Embryonic facial prominence (tissue), 1 donor: ENCODE data around the gene SETD4.
"Not testable (repeated sequence)": the region's sequence is repeated elsewhere in the genome, so short reads cannot be mapped to it uniquely, and the experiment has no call there.

Source experiments
- DNase-seq: peaks from one replicate; pipeline ENCODE4 v3.0.0-alpha.2; 2016; ENCODE audit errors: extremely low spot score

The SETD4 gene

DNA sequence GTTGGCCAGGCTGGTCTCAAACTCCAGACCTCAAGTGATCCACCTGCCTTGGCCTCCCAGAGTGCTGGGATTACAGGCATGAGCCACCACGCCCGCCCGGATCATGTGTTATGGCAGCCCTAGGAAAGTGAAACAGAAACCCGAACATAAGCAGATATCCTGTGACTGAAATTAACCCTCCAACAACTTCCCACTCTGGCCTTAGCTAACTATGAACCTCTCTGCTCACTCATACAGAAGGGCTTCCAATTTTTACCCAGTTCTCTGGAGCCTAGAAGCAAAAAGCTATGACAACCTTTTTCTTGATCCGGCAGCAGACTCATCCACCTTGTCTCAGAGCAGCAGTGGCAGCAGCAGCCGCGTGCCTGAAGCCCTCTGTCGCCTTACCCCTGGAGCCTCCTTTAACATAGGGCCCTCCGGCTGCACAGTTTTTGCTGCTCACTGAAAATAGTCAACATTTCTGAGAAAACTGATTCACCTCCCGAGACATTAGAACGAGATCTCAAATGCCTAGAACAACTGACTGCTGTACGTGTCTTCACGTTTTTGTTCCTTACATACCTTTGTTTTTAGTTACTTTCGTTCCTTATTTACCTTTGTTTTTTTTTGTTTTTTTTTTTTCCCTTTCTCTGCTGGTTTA, 18.8 kb upstream of the SETD4 start:
- DNase-seq: no peak

DNA sequence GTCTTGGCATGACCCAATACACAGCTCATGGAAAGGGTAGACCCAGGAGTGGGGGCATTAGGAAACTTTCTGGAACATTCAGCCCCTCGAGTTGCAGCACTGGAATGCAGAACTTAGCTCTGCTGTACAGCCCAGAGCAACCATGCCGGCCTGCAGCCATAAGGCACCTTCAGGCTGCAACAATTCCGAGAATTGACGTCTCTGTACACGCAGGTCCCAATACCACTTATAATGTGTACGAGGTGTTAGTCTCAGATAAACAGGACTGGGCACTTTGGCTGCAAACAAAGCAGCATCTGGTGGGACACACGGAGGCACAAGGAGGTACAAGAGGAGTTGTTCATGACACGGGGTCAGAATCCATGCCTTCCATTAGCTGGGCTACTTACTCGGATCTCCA, 17.4 kb upstream of the SETD4 start:
- no peak for DNase-seq

DNA sequence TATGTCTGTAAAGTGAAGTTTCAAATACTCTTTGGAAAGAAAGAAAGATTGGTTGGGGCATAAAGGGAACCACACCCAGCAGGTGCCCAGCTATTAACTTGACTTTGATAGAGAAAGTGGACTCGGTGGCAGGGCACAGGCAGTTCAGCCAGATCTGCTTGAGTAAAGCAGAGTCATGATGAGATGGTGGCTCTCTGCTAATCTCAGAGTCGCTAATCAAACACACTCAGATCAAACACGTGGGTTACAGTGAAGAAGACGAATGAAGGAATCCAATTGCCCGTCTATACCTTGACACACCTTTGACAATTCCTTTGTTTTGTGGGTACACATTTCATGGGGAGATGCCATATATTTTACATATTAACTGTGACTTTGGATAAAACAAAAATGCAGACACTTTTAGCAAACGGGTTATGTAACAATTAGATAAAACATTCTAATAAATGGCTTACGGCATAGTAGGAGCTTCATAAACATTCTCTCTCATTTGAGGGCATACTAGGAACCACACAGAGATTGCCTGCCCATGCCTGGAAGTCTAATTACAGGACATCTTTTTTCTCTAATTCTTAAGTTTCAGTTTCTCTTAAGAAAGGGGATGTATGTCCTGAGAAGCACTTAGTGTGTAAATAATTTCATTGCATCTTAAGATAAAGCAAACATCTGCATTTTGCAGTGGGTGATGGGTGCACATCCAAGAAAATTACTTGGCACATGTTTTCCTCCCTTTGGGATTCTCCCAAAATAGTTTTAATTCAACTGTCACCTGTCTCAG, 16.7 kb upstream of the SETD4 start:
- DNase-seq: no peak

DNA sequence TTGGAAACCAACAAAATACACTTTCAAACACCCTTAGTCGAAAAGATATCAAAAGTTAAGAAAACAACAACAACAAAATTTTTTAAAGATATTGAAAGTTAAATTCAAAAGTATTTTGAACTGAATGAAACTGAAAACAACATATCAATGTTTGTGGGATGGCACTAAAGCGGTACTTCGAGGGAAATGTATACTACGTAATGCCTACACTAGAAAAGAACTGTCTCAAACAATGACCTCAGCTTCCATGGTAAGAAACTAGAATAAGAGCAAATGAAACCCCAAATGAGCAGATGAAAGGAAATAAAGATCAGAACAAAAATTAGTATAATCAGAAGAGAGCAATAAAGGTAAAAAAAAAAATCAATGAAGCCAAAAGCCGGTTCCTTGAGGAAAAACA, 15.6 kb upstream of the SETD4 start:
- no peak for DNase-seq

DNA sequence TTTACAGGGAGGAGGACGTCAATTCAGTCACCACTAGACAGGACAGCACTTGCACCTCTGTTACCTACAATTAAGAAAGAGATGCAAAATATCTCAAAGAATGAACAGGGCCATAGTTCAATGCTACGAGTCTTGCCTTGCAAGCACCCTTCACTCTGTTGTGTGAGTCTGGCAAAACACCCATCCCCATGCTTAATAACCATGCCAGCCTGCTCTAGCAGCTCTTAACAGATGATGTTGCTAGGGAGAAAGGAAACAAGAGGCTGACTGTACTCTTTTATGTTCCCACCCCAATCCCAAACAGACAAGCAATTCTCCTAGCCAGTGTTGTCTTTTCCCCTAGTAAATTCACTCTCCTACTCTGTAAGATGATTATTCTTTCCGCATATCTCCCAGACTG, 14.8 kb upstream of the SETD4 start:
- DNase-seq: no peak

DNA sequence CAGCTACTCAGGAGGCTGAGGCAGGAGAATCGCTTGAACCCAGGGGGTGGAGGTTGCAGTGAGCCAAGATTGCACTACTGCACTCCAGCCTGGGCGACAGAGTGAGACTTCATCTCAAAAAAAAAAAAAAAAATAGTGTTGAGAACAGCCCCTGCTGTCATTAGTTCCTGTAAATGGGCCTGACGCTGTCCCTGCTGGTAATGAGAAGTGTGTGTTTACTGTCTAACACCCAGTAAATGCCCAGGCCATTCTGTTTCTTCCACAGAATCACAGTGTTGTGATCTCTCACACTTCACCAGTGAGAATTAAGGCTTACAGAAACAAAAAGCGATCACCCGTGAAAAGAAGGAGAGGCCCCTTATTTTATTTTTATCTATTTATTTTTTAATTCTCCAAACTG, 13.6 kb upstream of the SETD4 start:
- DNase-seq: not testable (repeated sequence)

DNA sequence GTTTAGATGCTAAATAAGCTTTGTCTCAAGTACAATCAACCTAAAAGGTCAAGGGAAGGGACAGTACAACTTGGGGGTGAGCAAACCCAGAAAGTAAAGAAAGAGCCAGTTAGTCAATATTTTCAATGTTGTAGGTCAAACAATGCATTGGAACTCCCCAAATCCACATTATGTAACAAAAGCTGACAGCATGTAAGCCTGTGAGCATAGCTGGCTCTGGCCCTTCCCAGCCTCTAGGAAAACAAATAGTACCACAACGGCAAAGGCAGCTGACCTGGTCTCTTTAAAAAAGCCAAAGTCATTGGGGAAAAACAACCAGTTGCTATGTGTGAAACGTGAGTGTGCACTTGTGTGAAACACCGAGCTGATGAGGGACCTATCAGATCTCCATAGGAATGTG, 12.9 kb upstream of the SETD4 start:
- DNase-seq: no peak

DNA sequence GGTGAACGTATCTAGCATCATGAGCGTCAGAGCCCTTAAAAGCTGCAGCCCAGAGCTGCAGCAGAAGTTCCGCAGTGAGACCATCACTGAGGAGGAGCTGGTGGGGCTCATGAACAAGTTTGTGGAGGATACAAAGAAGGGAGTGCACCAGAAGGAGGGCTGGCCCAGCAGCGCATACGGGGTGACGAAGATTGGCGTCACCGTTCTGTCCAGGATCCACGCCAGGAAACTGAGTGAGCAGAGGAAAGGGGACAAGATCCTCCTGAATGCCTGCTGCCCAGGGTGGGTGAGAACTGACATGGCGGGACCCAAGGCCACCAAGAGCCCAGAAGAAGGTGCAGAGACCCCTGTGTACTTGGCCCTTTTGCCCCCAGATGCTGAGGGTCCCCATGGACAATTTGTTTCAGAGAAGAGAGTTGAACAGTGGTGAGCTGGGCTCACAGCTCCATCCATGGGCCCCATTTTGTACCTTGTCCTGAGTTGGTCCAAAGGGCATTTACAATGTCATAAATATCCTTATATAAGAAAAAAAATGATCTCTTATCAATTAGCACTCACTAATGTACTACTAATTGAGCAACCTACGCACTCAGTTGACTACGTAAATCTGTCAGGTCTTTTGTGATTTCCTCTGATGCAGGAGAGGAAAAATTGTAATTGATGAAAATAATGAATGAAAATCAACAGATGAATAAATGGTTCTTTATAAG, 12.3 kb upstream of the SETD4 start:
- DNase-seq: no peak

DNA sequence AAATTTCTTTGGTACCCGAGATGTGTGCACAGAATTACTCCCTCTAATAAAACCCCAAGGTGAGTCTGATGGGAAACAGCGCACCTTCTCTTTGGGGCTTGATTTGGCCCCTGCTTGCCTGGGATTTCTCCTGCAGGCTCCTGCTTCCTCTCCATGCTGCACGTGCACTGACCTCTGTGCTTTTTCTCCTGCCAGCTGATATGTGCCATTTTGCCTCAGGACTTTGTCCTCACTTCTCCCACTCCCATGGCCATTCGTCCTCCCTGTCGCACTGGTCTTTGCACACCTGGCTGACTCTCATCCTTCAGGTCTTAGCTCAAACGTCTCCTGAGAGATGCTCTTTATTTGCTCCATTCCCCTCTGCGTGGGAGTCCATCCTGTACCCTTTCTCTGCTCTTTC, 10.7 kb upstream of the SETD4 start:
- no peak for DNase-seq

DNA sequence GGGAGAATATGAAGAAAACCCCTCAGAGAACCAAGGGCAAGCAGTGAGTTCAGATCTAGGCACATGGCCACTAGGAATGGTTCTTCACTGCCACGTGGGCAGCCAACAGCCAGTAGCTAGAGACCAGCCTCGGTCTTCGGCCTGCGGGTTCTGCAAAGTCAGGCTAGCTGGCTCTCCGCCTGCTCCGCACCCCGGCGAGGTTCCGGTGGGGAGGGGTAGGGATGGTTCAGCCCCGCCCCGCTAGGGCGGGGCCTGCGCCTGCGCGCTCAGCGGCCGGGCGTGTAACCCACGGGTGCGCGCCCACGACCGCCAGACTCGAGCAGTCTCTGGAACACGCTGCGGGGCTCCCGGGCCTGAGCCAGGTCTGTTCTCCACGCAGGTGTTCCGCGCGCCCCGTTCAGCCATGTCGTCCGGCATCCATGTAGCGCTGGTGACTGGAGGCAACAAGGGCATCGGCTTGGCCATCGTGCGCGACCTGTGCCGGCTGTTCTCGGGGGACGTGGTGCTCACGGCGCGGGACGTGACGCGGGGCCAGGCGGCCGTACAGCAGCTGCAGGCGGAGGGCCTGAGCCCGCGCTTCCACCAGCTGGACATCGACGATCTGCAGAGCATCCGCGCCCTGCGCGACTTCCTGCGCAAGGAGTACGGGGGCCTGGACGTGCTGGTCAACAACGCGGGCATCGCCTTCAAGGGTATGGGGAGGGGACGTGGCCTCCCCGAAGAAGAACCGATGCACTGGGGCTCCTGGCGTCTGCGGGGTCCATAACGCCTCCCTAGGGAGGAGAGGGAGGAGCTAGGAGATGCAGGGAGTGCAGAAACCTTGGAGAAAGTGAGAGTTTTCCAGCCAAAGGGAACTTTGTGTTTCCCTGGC, 9.6 kb upstream of the SETD4 start, which contains the start of gene CBR1:
Gene CBR1 (plus strand): TSS at position 312 of the 871 bp plus-strand sequence. CDS start 92 bp downstream, at position 404.
- peak; percentile 37 for DNase-seq

DNA sequence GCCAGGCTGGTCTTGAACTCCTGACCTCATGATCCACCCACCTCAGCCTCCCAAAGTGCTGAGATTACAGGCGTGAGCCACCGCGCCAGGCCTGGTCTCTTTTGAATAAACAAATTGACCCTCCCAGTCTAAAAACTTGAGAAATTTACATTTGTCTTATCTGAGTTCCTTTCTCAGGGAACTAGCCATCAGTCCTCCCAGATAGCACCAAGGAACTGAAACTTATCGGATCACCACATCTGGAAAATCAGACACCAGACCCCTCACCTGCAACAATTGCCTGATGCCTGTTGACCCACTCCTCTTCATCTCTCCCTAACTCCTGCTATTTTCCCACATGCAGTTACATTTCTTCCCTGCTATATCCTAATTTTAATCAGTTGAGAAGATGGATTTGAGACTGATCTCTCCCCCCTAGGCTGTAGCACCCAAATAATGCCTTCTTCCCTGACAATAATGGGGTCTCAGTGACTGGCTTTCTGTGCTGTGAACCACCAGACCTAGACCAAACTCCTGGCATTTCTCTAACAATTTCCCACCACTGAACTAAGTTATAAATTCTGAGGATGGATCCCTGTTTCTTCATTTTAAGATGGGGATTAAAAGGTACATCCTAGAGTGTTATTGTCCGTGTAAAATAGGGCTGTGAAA, 8.5 kb upstream of the SETD4 start:
- no peak for DNase-seq

DNA sequence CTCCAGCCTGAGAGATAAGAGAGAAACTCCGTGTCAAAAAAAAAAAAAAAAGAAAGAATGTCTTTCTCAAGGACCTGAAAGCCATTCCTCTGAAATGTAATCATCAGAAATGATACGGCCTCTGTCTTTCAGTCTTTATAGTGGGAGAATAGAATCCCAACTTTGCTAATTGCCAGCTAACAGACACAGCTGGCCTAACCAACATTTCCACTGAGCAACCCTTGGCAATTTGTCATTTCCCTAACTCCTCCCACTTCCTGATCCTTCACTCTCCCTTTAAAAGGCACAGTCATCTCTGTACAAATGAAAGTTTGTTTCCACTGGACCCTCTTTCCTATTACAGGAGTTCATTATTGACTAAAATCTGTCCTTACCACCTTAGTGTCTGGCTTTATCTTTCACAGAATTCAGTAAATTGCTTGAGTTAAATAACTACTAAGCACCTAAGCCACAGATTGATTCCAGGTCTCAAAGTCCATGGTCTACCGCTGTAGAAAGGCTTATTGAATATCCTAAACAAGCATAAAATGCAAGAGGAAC, 5.2 kb upstream of the SETD4 start:
- no peak for DNase-seq

DNA sequence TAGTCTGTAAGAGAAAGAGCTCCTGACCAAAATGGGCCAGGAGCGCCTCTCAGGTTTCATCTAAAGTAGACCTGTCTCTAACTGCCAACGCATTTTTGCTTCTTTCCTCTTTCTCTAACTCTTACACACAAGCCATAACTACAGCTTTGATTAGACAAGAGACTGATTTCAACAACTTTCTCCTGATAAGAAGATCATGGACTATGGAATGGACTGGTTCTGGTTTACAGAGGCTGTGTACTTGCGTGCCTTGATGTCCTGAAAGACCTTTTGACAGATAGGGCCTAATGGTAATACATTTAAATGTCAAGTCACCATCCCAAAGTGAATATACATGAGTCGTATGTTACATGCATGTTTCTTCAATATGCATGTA, 3.7 kb upstream of the SETD4 start:
- no peak for DNase-seq

DNA sequence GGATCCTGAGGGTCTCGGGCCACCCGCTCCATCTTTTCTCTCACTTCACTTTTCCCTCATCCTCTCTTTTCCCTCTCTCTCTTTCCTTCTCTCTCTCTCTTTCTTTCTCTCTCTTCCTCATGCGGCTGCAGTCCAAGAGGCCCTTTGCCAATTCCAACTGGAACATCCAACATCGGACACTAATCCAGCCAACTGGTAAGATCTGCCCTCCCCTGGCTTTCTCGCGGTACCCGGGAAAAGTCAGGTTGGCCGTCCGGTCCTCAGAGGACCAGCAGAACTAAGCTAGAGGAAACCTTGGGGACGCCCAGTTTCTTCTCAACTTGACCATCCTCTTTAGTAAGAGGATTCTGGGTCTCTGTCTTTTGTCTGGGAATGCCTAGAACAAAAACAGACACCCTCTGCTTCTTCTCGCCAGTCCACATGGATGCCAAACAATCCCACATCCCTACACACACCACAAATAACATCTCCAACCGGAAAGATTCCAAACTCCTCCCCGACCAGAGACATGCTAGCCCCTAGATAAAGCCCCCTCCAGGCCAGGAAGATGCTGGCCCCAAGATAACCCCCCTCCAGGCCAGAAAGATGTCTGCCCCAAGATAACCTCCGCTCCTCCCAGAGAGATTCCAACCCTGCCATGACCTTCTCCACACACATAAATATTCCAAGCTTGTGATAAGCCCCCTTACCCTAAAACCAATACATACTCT, 3.2 kb upstream of the SETD4 start:
- no peak for DNase-seq

DNA sequence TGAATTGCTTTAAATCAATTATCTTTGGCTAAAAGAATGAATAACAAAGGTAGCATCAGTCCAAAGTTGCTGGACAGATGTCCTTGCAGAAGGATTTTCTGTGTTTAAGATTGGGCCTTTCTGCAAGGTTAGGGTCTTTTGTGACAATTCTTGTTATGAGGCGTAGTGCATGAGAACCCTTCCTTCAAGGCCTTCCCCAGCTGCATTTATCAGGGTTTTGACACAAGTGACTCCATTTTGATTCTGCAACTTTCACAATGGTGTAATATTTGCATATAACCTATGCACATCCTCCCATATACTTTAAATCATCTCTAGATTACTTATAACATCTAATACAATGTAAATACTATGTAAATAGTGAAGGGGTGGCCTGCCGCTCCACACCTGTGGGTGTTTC, 1.1 kb upstream of the SETD4 start:
- DNase-seq: no peak

DNA sequence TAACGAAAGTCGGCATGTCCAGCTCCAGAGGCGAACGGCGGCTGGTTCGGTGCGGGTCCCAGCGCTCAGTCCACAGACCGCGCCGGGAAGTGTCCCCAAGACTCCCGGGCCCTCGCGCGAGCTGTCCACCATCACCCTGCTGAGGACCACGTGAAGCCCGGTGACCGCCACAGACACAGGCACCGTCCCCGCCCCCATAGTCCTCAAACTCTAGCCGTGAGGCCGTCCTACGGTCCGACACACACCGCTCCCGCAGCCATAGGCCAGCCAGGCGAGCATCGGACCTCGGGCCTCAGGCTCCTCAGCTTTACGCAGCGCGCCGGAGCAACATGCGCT, 535 bp downstream of the SETD4 start:
- DNase-seq: no peak

DNA sequence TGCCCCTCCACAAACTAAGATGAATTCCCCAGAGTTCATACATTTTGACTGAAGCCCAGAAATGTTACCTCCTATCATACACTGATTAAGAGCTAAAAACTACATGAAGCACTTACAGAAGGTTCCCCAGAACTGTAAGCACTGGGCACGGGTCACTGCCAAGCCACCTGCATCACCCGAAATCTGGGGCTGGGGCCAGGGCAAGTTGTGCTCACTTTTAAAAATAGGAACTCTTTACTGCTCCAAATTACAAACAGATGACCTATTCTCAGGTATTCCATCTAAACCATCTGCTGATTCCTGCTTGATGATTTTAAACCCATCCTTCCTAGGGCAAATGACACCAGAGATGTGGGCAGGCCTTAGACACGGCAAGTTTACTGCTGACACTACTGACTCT, 4.8 kb downstream of the SETD4 start:
- no peak for DNase-seq

DNA sequence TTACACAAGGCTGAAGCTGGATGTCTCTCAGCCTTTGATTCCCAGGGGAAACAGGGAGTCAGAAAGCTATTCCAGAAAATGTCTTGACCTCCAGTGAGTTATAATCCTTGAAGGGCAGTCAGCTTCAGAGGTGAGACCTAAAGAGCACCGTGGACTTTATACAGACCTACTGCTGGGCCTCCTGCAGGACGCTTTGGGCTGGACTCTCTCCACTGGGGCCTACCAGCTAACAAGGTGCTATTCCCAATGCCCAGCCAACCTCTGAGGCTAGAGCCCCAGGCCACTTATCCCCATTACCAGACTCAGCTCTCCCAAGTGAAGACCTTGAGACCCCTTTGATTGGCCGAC, 6.6 kb downstream of the SETD4 start:
- no peak for DNase-seq

DNA sequence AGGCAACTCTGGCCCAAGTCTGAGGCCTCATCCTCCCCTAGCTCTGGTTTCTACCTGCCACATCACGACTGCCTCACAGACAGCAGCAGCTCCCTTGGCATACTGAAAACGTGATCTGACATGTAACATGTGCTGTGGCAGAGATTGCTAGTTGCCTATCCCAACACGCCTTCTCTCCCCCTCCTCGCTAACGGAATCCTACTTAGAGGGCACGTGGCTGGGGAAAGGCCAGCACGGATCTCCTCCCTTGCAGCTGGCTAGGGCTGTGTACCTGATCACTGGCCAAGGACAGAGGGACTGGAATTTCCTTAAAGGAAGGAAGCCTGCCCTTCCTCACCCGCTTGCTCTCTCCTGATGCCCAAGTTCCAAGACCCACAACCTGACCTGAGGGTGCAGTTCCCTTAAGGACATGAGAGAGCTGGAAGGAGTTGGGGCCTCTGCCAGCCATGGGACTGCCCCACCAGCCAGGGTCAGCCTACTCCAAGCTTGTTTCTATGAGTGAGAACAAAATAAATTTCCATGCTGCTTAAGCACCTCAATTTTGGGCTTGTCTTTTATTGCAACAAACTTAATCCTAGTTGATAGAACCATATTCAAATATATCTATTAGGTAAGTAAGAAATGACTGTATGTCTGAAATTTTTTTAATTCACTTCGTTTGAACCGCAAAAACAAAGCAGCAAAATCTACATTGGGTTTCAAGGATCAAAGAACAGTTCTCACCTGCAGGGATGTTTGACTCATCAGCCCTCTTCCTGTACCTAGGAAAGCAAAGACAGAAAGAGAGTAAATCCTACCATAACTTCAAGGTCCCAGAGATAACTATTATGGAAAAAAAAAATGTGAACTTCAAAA, 7.2 kb downstream of the SETD4 start:
- DNase-seq: no peak

DNA sequence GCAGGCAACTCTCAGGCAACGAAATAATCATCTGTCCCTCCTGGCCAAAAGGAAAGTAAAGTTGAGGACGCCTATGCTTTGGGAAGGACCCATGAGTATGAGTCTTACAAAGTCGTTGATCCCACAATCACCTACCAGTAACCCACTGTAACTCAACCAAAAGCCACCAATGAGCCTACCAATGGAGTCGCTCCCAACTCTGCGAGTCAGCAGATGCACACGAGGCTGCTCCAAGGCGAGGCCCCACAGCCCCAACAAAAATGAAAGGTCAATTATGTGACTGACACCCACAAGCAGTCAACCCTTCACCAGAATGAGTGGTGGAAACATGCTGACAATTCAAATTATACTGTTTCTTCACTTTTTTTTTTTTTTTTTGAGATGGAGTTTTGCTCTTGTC, 12.0 kb downstream of the SETD4 start:
- no peak for DNase-seq
